ENCODE data around the gene CDH24.

The CDH24 gene

GRCh38 chr14:23041729-23042128 lies 15.6 kb downstream of the CDH24 start:
- Histone ChIP-seq H3K4me1 (no peaks in the 10 kb centered on the region), H3K27me3 (ENCODE audit: low read depth) (no peaks in the 10 kb centered on the region), H3K4me3 (no peak overlapping the region), H3K36me3 (replicated peaks) (no peaks in the 10 kb centered on the region), H3K9me3 (no peaks in the 10 kb centered on the region)
- DNase-seq (ENCODE audit: low spot score in 2 of 2), result no peak
- in situ Hi-C loops (cut with MboI; ENCODE audit: low sequenced_read_pairs), result no loop called here

GRCh38 chr14:23040100-23040499 lies 17.2 kb downstream of the CDH24 start:
- in situ Hi-C loops (cut with MboI; ENCODE audit: low sequenced_read_pairs), result no loop called here

GRCh38 chr14:23035303-23036144 lies 21.8 kb downstream of the CDH24 start:
- H3K4me3 ChIP-seq, result peak overlapping the region; percentile 88

More at GRCh38 chr14:23040100-23040499, 17.2 kb downstream of the CDH24 start:
- Histone ChIP-seq H3K27me3 (ENCODE audit: low read depth) (no peaks in the 10 kb centered on the region), H3K9me3 (no peaks in the 10 kb centered on the region), H3K4me1 (peaks cover 3% of the 10 kb centered on the region), H3K4me3 (no peak overlapping the region), H3K36me3 (replicated peaks) (no peaks in the 10 kb centered on the region)
- DNase-seq (ENCODE audit: low spot score in 2 of 2), result no peak

GRCh38 chr14:23034498-23035302 lies 22.6 kb downstream of the CDH24 start, which contains the start of gene PSMB5:
Gene PSMB5 (minus strand): TSS chr14:23034900. CDS start chr14:23034881, 19 bp downstream.
- Histone ChIP-seq H3K4me3 (peak within 1 kb of the TSS; percentile 88), H3K36me3 (replicated peaks) (peaks cover 44% of the 10 kb centered on the region), H3K27me3 (ENCODE audit: low read depth) (no peaks in the 10 kb centered on the region), H3K9me3 (no peaks in the 10 kb centered on the region), H3K4me1 (peaks cover 9% of the 10 kb centered on the region)
- peak; percentile 93 to 96 for DNase-seq (ENCODE audit: low spot score in 2 of 2)
- in situ Hi-C loops (cut with MboI; ENCODE audit: low sequenced_read_pairs), result no loop called here

More at GRCh38 chr14:23035303-23036144, 21.8 kb downstream of the CDH24 start:
- Histone ChIP-seq H3K27me3 (ENCODE audit: low read depth) (no peaks in the 10 kb centered on the region), H3K4me1 (peaks cover 9% of the 10 kb centered on the region), H3K36me3 (replicated peaks) (peaks cover 35% of the 10 kb centered on the region), H3K9me3 (no peaks in the 10 kb centered on the region)
- DNase-seq (ENCODE audit: low spot score in 2 of 2), result no peak
- in situ Hi-C loops (cut with MboI; ENCODE audit: low sequenced_read_pairs), result no loop called here

- Histone ChIP-seq H3K36me3 (replicated peaks) (peaks cover 50% of the 10 kb centered on the region), H3K9me3 (no peaks in the 10 kb centered on the region), H3K27me3 (ENCODE audit: low read depth) (no peaks in the 10 kb centered on the region), H3K4me3 (peak overlapping the region; percentile 88), H3K4me1 (peaks cover 9% of the 10 kb centered on the region)
- in situ Hi-C loops (cut with MboI; ENCODE audit: low sequenced_read_pairs), result no loop called here
- no peak for DNase-seq (ENCODE audit: low spot score in 2 of 2)
Observed at GRCh38 chr14:23033801-23034497, 23.4 kb downstream of the CDH24 start.

- Histone ChIP-seq H3K36me3 (replicated peaks) (peaks cover 57% of the 10 kb centered on the region), H3K4me3 (peak overlapping the region; percentile 88), H3K27me3 (ENCODE audit: low read depth) (no peaks in the 10 kb centered on the region), H3K9me3 (no peaks in the 10 kb centered on the region), H3K4me1 (peaks cover 9% of the 10 kb centered on the region)
- DNase-seq (ENCODE audit: low spot score in 2 of 2), result no peak
- in situ Hi-C loops (cut with MboI; ENCODE audit: low sequenced_read_pairs), result no loop called here
Observed at GRCh38 chr14:23033251-23033727, 24.0 kb downstream of the CDH24 start.

GRCh38 chr14:23030936-23031335 lies 26.4 kb downstream of the CDH24 start:
- H3K36me3 ChIP-seq (replicated peaks), result peaks cover 75% of the 10 kb centered on the region
- no peaks in the 10 kb centered on the region for H3K9me3 ChIP-seq
- peaks cover 9% of the 10 kb centered on the region for H3K4me1 ChIP-seq
- H3K4me3 ChIP-seq, result no peak overlapping the region
- DNase-seq (ENCODE audit: low spot score in 2 of 2), result no peak
- in situ Hi-C loops (cut with MboI; ENCODE audit: low sequenced_read_pairs), result no loop called here
- H3K27me3 ChIP-seq (ENCODE audit: low read depth), result no peaks in the 10 kb centered on the region

GRCh38 chr14:23028799-23029198 lies 28.5 kb downstream of the CDH24 start:
- in situ Hi-C loops (cut with MboI; ENCODE audit: low sequenced_read_pairs), result no loop called here
- H3K4me1 ChIP-seq, result peaks cover 4% of the 10 kb centered on the region
- no peak overlapping the region for H3K4me3 ChIP-seq
- DNase-seq (ENCODE audit: low spot score in 2 of 2), result no peak
- H3K9me3 ChIP-seq, result no peaks in the 10 kb centered on the region
- H3K36me3 ChIP-seq (replicated peaks), result peaks cover 86% of the 10 kb centered on the region
- H3K27me3 ChIP-seq (ENCODE audit: low read depth), result no peaks in the 10 kb centered on the region

- Histone ChIP-seq H3K9me3 (no peaks in the 10 kb centered on the region), H3K4me1 (no peaks in the 10 kb centered on the region; the same call in 1 of the 2 replicates), H3K4me3 (no peak overlapping the region), H3K27me3 (ENCODE audit: low read depth) (no peaks in the 10 kb centered on the region), H3K36me3 (replicated peaks) (peaks cover 55% of the 10 kb centered on the region)
- in situ Hi-C loops (cut with MboI; ENCODE audit: low sequenced_read_pairs), result no loop called here
- no peak for DNase-seq (ENCODE audit: low spot score in 2 of 2)
Observed at GRCh38 chr14:23025151-23025814, 32.0 kb downstream of the CDH24 start.

- H3K27me3 ChIP-seq (ENCODE audit: low read depth), result no peaks in the 10 kb centered on the region
- no peaks in the 10 kb centered on the region for H3K9me3 ChIP-seq
- H3K4me3 ChIP-seq, result no peak overlapping the region
- no peak for DNase-seq (ENCODE audit: low spot score in 2 of 2)
- H3K4me1 ChIP-seq, result no peaks in the 10 kb centered on the region
- in situ Hi-C loops (cut with MboI; ENCODE audit: low sequenced_read_pairs), result no loop called here
- peaks cover 49% of the 10 kb centered on the region for H3K36me3 ChIP-seq (replicated peaks)
Observed at GRCh38 chr14:23024612-23025075, 32.7 kb downstream of the CDH24 start.

- Histone ChIP-seq H3K9me3 (no peaks in the 10 kb centered on the region), H3K4me1 (no peaks in the 10 kb centered on the region)
- in situ Hi-C loops (cut with MboI; ENCODE audit: low sequenced_read_pairs), result no loop called here
Observed at GRCh38 chr14:23023795-23024152, 33.5 kb downstream of the CDH24 start.

GRCh38 chr14:23023022-23023794 lies 34.1 kb downstream of the CDH24 start:
- DNase-seq (ENCODE audit: low spot score in 2 of 2), result no peak
- H3K27me3 ChIP-seq (ENCODE audit: low read depth), result no peaks in the 10 kb centered on the region
- H3K36me3 ChIP-seq (replicated peaks), result peaks cover 36% of the 10 kb centered on the region
- H3K9me3 ChIP-seq, result no peaks in the 10 kb centered on the region
- H3K4me1 ChIP-seq, result no peaks in the 10 kb centered on the region
- no peak overlapping the region for H3K4me3 ChIP-seq
- in situ Hi-C loops (cut with MboI; ENCODE audit: low sequenced_read_pairs), result no loop called here

More at GRCh38 chr14:23023795-23024152, 33.5 kb downstream of the CDH24 start:
- no peak for DNase-seq (ENCODE audit: low spot score in 2 of 2)
- no peak overlapping the region for H3K4me3 ChIP-seq
- no peaks in the 10 kb centered on the region for H3K27me3 ChIP-seq (ENCODE audit: low read depth)
- H3K36me3 ChIP-seq (replicated peaks), result peaks cover 41% of the 10 kb centered on the region
